Subcutaneous adipose tissue (tissue), 4 donors: ENCODE measurements around the gene CENPB. TPM values are rescaled to one million over a fixed set of nuclear protein-coding genes. Genes with fewer than 3 reads are reported as not detected.

Experiments
- total RNA-seq, 4 donors: library from RNA; depleted of rRNA; stranded (reverse); fragments of >200 nt; gene quantifications; one replicate each; pipeline ENCODE4 v1.1.0, GENCODE V29; 2016
- TF ChIP-seq, protein P1 (sequence below): fragments of 450-650 bp; IDR thresholded peaks from one replicate; pipeline ENCODE4 v1.5.1; 2016; ENCODE audit warnings: low read depth, mild to moderate bottlenecking, control low read depth, antibody characterized with exemption, moderate library complexity

CENPB gene
- total RNA-seq, 4 donors from 2014 or later: 36.5 to 101 (median 51.4) TPM

- TF ChIP-seq, protein P1, sequence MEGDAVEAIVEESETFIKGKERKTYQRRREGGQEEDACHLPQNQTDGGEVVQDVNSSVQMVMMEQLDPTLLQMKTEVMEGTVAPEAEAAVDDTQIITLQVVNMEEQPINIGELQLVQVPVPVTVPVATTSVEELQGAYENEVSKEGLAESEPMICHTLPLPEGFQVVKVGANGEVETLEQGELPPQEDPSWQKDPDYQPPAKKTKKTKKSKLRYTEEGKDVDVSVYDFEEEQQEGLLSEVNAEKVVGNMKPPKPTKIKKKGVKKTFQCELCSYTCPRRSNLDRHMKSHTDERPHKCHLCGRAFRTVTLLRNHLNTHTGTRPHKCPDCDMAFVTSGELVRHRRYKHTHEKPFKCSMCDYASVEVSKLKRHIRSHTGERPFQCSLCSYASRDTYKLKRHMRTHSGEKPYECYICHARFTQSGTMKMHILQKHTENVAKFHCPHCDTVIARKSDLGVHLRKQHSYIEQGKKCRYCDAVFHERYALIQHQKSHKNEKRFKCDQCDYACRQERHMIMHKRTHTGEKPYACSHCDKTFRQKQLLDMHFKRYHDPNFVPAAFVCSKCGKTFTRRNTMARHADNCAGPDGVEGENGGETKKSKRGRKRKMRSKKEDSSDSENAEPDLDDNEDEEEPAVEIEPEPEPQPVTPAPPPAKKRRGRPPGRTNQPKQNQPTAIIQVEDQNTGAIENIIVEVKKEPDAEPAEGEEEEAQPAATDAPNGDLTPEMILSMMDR: no peak
Measured at GRCh38 chr20:3784863-3785239, 1.7 kb downstream of the CENPB start.

GRCh38 chr20:3784216-3784853, 2.2 kb downstream of the CENPB start:
- TF ChIP-seq, protein P1: no peak

GRCh38 chr20:3783511-3784195, 2.9 kb downstream of the CENPB start:
- TF ChIP-seq, protein P1: no peak

DNA sequence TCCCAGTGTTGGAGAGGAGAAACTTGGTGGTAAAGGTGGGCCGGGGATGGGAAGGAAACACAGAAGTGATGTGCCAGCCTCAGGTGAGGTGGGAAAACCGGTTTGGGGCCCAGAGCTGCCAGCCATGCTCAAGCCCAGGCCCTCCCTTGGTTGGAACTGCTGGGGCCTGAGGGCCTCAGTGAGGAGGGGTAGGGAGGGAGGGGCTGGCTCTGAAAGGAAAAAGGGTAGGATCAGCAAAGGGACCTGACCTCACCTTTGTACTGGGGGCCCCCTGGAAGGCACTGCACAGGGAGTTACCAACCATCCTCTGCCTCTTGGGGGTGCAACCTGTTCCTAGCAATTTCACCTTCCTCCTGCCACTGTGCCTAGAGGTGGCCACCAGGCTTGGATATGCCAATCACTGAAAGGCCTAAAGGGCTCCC, 3.5 kb downstream of the CENPB start:
- TF ChIP-seq, protein P1: no peak

DNA sequence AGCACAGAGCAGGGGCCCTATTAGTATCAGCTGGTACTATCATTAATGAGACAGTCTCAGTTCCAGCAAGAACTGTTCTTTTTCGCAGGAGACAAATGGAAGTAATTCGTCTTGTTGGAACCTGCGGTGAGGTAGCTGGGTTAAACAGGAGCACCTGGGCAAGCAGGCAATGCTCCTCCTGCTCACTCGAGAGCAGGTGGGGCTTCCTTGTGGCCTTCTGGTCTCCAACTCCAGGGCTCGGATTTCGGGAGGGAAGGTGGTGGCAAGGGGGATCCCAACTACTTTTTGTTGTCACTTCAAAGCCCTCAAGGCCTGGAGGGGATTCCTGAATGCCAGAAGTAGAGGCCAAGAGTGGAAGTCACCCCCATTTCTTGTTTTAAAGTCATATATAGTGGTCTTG, 3.9 kb downstream of the CENPB start:
- TF ChIP-seq, protein P1: no peak

DNA sequence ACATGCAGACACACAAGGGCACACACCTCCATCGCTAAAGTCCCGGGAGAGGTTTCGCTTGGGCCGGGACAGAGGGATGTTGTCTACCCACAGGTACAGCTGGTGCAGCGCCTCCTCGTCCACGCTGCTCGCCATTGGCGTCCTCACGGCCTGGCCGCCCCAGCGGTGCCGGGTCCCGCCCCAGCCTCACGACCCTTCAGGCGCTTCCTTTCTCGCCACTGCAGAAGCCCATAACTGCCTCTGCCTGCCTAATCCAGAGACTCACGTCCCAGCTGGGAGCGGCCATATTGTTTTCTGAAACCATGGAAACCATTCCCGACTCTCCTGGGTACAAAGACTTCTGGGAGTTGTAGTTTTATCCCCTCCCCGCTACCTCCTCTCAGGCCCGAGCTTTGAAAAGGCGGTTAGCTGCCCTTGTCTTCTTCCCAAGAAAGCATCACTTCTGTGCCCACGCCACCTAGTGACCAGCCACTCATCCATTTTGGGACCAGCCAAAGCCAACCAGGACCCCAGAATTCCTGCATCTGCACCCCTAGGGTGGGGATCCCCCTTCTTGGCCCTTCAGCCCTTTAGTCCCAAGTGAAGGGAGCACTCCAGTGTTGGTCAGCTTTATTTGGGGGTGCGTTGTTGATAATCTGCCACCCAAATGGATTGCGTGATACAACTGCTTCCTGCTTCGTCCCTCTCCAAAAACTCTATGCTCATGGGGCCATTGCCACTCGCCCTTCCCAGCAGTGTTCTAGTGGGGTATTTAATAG, 5.2 kb downstream of the CENPB start, which contains the start of gene SPEF1:
Gene SPEF1, minus strand, starts transcription at position 296 of the 758 bp plus-strand sequence. Its CDS starts 161 bp downstream, at position 135.
- TF ChIP-seq, protein P1: no peak

DNA sequence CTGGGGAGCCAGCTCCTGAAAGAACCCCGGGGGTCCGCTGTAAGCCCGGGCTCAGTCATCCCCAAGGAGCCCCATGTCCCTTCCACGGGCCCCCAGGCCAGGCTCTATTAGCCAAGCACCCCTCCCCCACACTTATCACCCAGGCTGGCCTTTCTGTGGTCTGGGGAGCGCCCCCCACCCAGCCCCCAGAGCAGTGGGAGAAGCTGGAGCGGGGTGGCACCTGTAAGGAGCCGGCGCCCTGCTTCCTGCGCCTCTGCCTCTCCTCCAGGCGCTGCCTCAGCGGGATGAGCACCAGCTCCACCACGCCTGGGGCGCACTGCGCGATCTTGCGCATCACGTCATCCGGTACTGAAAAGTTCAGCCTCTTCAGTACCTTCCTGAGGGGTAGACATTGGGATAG, 7.6 kb downstream of the CENPB start:
- TF ChIP-seq, protein P1: no peak
